HG02610 (cell line): ENCODE measurements around the gene KIF1B.

ENCODE experiments used
- ATAC-seq: cut with Tn5 transposase; IDR thresholded peaks from one replicate; pipeline ENCODE4 v1.9.1; 2021; ENCODE audit warnings: mild to moderate bottlenecking, moderate library complexity; ENCODE audit not compliant: unreplicated experiment

Gene KIF1B, protein sequence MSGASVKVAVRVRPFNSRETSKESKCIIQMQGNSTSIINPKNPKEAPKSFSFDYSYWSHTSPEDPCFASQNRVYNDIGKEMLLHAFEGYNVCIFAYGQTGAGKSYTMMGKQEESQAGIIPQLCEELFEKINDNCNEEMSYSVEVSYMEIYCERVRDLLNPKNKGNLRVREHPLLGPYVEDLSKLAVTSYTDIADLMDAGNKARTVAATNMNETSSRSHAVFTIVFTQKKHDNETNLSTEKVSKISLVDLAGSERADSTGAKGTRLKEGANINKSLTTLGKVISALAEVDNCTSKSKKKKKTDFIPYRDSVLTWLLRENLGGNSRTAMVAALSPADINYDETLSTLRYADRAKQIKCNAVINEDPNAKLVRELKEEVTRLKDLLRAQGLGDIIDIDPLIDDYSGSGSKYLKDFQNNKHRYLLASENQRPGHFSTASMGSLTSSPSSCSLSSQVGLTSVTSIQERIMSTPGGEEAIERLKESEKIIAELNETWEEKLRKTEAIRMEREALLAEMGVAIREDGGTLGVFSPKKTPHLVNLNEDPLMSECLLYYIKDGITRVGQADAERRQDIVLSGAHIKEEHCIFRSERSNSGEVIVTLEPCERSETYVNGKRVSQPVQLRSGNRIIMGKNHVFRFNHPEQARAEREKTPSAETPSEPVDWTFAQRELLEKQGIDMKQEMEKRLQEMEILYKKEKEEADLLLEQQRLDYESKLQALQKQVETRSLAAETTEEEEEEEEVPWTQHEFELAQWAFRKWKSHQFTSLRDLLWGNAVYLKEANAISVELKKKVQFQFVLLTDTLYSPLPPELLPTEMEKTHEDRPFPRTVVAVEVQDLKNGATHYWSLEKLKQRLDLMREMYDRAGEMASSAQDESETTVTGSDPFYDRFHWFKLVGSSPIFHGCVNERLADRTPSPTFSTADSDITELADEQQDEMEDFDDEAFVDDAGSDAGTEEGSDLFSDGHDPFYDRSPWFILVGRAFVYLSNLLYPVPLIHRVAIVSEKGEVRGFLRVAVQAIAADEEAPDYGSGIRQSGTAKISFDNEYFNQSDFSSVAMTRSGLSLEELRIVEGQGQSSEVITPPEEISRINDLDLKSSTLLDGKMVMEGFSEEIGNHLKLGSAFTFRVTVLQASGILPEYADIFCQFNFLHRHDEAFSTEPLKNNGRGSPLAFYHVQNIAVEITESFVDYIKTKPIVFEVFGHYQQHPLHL (N-terminal part only)

DNA sequence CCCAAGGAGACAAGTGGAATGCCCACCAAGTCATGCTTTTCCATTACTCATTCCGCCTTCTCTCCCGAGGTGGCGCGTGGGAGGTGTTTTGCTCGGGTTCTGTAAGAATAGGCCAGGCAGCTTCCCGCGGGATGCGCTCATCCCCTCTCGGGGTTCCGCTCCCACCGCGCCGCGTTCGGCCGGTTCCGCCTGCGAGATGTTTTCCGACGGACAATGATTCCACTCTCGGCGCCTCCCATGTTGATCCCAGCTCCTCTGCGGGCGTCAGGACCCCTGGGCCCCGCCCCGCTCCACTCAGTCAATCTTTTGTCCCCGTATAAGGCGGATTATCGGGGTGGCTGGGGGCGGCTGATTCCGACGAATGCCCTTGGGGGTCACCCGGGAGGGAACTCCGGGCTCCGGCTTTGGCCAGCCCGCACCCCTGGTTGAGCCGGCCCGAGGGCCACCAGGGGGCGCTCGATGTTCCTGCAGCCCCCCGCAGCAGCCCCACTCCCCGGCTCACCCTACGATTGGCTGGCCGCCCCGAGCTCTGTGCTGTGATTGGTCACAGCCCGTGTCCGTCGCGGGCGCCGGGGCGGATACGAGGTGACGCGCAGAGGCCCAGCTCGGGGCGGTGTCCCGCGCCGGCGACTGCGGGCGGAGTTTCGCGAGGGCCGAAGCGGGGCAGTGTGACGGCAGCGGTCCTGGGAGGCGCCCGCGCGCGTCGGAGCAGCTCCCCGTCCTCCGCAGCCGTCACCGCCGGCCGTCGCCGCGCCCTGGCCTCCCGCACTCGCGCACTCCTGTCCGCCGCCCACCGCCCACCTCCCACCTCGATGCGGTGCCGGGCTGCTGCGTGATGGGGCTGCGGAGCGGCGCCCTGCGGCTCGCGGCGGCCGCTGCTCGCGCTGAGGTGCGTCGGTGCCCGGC lies at the start of gene KIF1B:
Gene KIF1B, plus strand, starts transcription at position 666 of the 906 bp plus-strand sequence. CDS start 21,759 bp downstream, outside the sequence.
- peak; percentile 96 for ATAC-seq

DNA sequence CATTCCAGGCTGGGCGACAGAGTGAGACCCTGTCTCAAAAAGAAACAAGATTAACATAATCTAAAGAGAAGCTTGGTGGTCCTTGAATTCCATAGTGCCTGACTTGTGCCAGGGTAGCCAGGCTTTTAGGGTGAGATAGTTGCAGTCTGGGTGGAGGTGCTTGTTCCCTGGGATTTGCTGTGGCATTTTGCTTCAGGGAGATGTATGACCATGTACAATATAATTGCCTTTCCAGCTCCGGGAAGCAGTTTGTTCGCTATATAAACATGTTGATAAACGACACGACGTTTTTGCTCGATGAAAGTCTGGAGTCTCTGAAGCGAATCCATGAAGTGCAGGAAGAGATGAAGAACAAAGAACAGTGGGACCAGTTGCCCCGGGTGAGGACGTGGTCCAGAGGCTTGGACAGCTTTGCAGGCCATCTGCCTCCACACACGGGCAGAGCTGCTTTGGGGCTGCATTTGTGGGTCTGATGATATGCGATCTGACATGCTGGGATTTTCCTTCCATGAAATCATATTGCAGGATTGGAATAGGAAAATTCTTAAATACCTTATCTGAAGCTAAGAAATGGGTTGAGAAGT lies 49.4 kb upstream of the KIF1B start:
- ATAC-seq, result no peak

DNA sequence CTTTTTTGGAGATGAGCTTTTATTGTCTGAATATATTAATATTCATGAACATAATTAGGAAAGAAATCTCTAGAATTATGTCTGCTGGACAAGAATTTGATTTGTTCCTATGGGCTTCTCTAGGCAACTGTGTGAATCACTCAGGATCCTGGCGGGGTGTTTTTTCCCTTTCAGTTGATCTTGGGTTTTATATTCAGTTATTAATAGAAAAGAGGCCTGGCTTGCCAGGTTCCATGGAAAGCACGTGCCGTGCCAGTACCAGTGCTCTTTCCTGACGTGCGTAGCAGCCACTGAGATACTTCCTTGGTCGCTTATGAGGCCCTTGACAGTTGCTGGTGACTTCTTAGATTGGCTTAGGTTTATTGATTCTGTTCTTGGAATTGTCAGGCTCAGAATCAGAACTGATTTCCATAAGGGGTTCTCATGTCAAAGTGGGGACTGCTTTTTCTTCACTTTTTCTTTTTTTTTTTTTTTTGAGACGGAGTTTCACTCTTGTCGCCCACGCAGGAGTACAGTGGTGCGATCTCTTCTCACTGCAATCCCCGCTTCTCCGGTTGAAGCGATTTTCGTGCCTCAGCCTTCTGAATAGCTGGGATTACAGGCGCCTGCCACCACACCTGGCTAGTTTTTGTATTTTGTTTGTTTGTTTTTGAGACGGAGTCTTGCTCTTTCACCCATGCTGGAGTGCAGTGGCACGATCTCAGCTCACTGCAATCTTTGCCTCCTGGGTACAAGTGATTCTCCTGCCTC lies 48.7 kb upstream of the KIF1B start:
- no peak for ATAC-seq

DNA sequence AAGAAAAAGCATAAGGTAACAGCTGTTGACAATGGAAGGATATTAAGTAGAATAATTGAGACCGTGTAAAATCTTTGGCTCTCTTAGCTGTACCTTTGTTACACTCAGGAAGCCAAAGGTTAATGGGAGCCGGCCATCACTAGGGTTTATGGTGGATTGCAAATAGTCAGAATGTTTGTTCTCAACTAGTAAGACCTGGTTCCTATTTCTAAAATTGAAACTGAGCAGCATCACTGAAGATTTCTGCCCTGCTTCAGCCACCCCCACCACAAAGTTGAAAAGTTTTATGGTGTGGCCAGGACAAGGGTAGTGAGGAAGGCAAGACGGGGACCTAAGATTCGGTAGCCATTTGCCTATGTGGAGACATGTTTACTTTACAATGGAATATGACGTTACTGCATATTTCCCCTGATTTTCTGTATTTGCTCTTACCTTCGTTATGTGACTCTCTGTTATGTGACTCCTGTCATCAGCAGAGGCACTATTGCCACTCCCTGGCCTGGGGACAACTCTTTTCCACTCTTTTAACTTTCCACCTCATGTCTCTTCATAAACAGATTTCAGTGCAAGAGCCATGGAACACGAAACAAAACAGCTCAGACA lies 41.4 kb upstream of the KIF1B start:
- no peak for ATAC-seq

DNA sequence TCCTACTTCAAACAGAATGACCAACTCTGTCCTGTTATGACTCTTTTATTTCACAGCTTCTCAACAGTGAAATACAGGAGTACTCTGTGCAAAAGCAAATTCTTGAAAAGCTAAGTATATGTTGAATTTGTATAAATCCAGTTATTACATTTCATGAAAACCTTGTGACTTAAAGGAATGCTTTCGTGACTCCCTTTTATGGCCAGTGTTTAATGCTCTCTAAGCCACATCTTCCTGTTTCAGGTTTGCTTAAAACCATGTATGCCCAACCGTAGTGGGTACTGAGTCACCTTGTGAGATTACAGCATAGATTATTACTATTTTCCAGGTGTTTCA lies 40.2 kb upstream of the KIF1B start:
- peak; percentile 88 for ATAC-seq

DNA sequence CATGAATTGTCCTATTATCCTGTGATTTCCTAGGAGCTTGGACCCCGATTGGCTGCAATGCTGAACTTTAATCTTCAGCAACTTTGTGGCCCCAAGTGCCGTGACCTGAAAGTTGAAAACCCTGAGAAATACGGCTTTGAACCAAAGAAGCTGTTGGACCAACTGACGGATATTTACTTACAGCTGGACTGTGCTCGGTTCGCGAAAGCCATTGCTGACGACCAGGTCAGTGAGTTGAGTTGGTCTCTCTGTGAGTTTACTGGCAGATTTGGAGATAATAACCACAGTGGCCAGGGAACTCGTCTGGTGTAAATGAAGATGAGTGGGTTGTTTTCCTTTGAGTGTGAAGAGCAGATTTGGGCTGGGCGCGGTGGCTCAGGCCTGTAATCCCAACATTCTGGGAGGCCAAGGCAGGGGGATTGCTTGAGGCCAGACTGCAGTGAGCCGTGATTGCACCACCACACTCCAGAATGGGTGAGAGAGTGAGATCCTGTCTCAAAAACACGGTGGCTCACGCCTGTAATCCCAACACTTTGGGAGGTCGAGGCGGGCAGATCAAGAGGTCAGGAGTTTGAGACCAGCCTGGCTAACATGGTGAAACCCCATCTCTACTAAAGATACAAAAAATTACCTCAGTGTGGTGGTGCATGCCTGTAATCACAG lies 39.1 kb upstream of the KIF1B start:
- ATAC-seq, result no peak

DNA sequence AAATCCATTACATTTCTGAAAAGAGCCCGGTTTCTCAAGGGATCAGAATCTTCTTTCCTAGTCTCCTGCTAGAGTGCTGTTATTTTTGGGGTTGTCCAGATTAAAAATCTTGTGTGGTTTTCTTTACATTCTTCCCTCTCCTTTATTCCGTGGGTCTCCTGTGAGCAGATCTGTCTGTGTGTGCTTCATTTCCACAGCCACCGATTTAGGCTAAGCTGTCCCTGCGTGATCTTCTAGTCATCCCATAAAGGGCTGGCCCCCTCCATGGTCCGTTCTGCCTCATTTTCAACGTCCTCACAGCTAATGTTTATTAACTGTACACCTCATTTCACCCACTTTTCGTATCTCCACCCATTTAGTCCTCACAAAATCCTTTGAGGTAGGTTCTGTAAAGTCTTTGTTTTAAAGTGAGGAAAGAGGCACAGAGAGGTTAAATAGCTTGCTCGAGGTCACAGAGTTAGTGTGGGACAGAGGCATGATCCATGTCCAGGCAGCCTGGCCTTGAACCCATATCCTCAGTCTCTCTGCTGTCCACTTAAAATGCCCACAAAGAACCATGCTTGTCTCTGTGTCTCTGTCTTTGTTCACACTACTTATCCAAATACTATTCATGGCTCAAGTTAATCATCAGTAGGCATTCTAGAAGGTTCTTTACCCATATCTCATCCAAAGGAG lies 38.2 kb upstream of the KIF1B start:
- ATAC-seq, result no peak

DNA sequence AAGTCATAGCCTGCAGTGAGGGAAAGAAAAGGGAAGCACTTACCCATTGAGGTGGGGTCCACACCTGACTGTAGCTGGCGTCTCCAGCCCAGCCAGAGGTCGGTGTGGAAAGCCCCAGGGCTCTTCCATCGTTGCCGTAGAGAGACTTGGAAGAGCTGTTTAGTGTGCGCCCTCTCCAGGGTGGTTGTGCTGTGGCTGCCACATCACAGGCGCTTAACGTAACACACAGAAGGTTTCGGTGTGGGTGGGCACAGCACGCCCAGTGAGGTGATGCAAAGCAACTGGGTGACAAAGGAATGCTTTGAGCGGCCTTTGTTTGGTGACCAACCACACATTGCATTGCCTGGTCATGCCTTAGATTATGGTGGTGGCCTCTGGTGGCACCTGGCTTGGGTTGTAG lies 36.8 kb upstream of the KIF1B start:
- ATAC-seq, result no peak

DNA sequence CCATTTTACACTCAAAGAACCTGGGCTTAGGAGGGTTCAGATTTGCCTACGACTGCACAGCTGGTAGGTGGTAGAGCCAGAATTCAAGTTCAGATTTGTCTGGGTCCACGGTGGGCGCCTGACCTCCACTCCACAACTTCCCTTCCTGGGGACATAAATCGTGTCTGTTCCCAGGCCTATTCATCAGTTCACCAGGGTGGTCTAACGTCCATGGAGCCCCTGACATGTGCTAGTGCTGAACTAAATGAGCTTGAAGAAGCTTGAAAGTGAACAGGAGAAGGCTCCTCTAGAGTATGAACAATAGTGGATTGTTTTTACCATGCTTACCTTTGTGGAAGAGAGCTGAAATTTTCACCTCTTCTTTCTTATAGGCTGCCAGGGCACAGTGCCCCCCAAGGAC lies 32.5 kb upstream of the KIF1B start:
- ATAC-seq, result no peak

DNA sequence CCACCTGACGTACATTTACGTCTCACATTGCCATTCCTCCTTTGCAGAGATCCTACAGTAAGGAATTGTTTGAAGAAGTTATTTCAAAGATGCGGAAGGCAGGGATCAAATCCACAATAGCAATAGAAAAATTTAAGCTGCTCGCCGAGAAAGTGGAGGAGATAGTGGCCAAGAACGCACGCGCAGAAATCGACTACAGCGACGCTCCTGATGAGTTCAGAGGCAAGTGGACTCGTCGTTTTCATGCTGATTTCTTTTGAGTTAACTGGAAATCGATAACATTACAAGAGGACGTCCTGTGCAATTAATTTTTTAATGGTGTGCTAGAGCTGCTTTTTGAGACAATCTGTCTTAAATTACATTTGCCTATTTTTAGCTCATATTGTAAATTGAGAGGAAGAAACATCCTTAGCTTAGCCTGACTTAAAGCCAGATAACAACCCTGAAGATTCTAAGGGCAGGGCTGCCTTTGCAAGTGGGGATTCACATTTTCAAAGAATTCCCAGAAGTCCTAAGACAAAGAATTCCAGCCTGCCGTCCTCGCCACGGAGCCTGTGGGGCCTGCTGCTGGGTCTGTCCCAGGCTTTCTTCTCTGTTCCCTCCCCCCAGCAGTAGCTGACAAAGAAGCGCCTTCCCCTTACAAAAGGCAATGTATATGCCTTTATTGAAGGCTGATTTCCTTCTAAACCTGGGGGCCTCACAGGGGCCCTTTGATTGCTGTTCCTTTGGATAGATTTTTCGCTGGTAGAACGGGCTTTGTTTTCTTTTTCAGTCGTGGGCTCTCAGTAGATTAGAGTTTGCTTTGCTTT lies 31.6 kb upstream of the KIF1B start:
- no peak for ATAC-seq

DNA sequence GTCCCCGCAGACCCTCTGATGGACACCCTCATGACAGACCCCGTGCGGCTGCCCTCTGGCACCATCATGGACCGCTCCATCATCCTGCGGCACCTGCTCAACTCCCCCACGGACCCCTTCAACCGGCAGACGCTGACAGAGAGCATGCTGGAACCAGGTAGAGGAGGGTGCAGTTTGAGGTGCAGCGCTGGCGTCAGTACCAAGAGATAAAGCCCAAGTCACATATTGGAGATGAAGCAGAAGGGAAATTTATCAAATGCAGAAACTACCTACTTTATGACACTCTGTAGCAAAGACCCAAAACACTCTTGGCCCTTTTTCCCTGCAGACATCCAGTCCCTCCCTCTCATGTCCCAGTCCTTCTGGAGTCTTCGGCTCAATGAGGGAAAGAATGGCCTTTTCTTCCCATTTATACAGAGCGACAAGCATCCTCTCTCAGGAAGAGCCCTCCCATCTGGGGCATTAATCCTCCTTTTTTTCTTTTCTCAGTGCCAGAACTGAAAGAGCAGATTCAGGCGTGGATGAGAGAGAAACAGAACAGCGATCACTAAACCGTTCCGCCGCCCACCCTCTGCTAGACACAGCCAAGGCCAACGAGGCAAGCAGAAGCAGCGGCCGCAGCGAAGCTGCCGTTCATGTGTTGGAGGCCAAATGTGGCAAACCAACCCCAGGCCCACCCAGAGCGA lies 30.8 kb upstream of the KIF1B start:
- ATAC-seq, result no peak

DNA sequence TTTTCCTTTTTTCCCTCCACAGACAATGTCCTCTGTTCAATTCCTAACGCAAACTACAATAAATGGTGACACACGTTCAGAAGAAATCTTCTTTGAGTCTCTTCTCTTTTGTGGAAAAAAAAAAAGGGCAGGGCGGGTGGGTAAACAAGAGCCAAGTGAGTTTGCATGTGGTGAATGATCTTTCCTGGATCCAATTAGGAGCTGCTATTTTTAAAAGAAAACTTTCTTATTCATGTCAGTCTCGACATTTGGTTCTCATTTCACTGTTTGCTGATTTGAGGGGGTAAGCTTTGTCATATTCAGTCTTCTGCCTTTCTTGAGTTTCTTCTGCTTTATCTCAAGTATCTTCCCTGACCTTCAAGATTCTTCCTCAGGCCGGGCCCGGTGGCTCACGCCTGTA lies 29.2 kb upstream of the KIF1B start:
- ATAC-seq, result no peak

DNA sequence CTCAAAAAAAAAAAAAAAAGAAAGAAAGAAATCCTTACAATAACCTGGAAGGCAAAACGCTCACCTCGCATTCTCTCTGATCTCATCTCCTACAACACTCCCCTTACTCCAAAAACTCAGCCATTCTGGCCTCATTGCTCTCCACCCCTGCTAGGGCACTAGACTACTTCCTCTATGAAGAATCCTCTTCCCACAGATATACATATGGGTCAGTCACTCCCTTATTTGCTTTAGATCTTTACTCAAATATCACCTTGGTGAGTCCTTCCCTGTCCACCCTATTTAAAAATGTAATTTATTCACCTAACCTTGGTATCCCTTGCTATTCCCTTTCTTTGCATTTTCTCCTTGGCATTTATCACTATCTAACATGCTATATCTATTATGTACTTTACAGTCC lies 24.6 kb upstream of the KIF1B start:
- no peak for ATAC-seq

DNA sequence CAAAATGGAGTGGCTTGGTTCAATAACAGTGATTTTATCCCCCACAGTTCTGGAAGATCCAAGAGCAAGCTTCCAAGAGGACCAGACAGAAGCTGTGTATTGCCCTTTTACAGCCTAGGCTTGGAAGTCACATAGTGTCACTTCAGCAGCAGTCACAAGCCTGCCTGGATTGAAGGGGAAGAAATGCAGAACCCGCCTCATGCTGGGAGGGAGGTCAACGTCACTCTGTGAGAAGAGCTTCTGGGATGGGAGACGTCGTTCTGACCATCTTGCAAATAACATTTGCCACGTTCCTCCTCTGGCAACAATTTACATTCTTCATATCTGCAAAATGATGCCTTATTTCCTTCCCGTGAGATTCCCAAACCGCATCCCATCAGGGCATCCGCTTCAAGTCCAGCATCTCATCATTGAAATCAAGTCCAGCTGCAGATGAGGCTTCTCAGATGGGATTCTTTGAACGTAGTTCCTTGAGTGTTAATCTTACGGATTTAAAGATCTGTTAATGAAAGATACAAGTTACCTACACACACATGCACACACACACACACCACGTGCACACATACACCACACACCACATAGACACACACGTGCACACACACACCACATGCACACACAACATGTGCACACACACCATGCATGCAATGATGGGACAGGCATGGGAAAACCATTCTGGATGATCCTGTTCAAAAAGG lies 23.9 kb upstream of the KIF1B start:
- ATAC-seq, result no peak

DNA sequence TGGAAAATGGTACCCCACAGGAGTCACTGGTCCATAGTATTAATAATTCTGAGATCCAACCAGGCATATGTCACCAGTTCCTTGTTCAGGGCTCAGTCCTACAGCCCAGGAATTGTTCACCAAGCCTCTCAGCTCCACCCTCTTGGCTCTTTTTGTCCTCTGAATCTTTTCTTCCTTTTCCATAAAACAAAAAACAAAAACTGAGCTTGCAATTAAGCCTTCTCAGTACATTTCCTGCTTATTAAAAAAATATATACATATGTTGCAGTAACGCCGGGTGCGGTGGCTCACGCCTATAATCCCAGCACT lies 23.4 kb upstream of the KIF1B start:
- no peak for ATAC-seq

DNA sequence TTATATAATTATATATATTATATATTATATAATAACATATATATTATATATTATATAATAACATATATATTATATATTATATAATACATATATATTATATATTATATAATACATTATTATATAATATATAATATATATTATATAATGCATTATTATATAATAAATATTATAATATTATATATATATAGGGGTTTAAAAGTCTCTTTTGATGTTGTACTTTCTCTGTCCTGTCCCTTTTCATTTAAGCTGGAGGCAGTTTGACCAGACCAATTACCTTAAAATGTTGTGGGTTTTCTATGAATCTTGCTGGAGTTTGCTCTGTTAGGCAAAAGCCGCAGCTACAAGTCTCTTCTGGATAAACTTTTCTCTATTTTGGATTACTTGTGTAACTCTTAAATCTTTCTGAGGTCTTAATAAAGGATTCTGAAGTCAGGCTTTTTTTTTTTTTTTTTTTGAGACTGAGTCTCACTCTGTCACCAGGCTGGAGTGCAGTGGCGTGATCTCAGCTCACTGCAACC lies 22.2 kb upstream of the KIF1B start:
- ATAC-seq, result no peak
